ENCODE data around the gene NPAS2.

NPAS2 gene

DNA sequence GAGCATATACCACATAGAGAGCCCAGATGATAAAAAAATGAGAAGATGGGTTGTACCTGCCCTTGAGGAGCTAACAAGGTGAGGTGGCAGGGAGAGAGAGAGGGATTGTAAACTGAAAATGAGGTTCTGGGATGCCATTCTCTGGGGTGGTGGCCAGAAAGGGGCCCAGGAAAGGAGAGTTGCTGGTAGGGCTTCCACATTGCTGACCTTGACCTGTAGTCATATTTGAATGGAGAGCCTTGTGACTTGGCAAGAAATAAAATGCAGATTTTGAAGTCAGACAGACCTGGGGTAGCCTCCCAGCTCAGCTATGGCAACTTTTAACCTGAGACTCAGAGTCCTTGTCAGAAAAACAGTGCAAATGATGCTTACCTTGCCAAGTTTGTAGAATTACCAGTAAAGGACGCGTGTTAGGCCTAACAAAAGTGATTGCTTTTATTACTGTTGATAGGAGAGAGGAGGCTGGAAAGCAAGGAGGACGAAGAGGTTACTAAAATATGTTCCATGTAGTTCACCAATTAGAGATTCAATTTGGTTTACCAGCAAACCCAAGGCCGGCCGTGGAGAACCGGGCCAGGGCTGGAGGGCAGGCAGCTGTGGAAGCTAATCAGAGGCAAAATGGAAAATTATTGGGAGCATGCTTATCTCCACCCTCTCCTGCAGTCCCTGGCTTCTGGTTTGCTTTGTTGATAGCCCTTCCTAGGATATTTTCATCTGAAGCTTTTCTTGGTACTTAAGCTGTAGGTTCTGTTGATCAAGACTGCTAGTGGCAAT, 3.9 kb downstream of the NPAS2 start:
- no peak for DNase-seq

- no peak for DNase-seq
Measured at GRCh38 chr2:100824842-100825241, 4.9 kb downstream of the NPAS2 start.

- DNase-seq = no peak
Measured at GRCh38 chr2:100826494-100826893, 6.6 kb downstream of the NPAS2 start.

GRCh38 chr2:100831158-100831750, 11.3 kb downstream of the NPAS2 start:
- DNase-seq = no peak

- DNase-seq = no peak
Measured at GRCh38 chr2:100831831-100832230, 11.9 kb downstream of the NPAS2 start.

- DNase-seq = no peak
Measured at GRCh38 chr2:100832885-100833284, 12.9 kb downstream of the NPAS2 start.

DNA sequence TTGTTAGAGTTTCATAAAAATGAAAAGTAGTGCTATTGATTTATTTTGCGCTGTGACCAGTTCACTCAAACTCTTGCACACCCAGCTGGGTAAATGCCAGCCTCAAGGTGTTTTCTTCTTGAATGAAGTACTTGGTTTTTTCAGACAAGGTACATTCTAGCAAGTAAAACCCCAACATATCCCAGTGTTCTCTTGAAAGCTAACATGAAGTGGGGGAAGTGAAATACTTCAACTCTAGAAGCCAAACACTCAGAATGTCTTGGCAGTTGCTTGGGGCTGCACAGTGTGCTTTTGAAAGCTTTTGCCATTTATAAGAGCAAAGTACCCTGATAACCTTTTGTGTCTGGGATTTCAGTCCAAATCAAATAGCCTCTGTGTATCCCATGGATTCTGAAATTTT, 13.4 kb downstream of the NPAS2 start:
- no peak for DNase-seq

GRCh38 chr2:100834221-100834620, 14.3 kb downstream of the NPAS2 start:
- no peak for DNase-seq

DNA sequence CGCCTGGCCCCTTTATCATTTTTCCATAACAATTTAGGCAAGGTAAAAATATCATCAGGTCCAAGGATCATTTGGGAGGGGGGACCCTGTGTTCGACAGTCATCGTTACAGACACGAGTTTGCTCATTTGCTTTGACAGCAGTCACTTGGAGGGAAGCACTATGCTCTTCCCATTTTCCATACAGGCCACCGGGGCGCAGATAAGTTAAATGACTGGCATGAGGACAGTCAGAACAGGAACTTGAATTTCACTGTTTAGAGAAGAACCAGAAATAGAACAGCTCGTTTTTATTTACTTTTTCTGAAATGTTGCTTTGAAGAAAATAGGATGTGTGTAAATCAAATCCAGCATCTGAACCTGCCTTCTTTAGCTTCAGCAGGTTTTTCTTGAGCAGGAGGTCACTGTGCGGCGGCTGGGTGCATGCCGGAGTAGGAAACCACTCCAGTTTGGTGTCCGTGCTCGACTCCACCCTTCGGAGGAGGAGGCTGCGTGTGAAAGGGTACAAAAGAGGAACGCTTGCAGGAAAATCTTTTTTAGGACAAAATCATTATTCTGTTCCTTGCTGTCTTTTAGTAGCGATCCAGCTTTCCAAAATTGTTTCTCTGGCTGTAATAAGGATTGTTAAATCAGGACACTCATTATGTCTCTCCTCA, 15.2 kb downstream of the NPAS2 start:
- no peak for DNase-seq

GRCh38 chr2:100840519-100840918, 20.6 kb downstream of the NPAS2 start:
- no peak for DNase-seq

DNA sequence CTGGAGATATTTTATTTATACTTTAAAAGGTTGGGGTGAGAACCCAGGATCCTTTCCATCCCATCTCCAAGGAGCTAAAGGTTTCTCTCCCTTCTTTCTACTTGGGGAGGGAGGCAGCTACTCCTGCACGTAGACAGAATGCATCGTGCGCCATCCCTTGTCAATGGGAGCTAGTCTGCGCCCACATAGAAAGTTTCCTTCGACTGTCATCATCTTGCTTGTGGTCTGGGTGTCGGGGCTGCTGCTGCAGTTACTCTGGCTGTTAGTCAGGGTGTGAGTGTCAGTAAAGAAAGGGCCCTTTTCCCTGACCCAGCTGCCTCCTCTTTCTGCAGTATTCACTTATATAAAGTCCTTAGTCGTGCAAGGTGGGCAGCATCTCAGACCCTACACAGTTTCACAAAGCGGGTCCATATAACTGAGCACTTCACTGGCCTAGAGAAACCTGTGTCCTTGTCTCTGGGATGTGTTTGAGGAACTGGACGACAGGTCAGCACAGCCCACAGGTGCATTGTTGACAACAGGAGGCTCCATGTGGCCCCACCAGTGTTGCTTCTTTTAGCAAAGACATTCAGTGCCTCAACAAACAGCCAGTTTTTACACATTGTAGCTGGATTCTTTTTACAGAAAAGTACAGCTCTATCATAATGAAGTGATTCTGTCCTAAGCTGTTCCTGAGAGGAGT, 22.4 kb downstream of the NPAS2 start:
- DNase-seq = no peak

DNA sequence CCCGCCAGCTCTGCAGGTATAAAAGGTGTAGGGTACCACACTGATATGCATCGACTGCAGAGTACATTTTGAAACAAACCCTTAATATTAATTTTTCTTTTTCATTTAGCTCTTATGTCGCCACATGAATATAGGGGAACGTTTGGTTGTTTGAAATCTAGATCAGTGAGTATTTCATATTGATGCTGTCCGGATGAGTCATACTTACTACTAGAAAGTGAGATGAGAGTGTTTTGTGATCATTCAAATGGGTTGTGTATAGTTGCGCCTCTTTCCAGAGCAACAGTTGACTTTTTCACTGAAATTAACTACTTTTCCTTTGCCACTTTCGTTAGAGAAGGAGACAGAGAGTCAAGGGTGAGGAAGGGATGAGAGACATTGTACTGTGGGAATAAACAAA, 24.6 kb downstream of the NPAS2 start:
- DNase-seq = no peak

- no peak for DNase-seq
Measured at GRCh38 chr2:100845141-100845991, 25.4 kb downstream of the NPAS2 start.

- no peak for DNase-seq
Measured at GRCh38 chr2:100846716-100847115, 26.8 kb downstream of the NPAS2 start.

GRCh38 chr2:100852447-100852846, 32.5 kb downstream of the NPAS2 start:
- DNase-seq = no peak

GRCh38 chr2:100852999-100853908, 33.3 kb downstream of the NPAS2 start:
- no peak for DNase-seq

DNA sequence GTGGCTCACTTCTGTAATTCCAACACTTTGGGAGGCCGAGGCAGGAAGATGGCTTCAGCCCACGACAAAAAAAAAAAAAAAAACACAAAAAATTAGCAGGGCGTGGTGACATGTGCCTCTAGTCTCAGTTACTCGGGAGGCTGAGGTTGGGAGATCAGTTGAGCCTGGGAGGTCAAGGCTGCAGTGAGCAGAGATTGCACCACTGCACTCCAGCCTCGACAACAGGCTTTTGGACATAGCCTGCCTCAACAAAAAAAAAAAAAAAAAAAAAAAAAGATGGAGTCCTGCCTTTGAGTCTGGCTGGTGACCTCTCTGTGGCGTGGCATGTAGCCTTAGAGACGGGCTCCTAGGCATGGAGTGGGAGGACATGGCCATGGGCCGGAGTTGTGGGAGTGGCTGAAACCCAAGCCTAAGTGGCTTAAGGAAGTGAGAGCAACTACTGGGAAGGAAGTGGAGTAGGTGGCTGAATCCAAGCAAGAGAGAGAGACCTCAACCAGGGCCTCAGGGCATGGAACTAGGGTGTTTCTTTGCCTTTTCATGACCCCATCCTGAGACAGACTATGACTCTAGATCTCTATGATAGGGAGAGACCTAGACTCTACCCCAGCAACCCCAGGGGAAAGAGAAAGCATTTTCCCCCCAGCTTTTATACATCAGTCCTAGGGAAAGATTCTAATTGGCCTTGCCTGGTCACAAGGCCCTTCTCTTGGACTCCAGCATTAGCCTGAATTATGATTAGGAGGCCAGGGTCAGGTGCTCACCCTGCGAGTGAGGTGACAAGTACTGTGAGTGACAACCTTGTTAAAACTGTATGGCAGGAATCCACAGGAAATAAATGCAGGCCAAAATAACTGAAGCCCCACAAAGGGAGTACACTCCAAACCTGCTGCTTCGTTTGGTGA, 34.2 kb downstream of the NPAS2 start:
- no peak for DNase-seq

DNA sequence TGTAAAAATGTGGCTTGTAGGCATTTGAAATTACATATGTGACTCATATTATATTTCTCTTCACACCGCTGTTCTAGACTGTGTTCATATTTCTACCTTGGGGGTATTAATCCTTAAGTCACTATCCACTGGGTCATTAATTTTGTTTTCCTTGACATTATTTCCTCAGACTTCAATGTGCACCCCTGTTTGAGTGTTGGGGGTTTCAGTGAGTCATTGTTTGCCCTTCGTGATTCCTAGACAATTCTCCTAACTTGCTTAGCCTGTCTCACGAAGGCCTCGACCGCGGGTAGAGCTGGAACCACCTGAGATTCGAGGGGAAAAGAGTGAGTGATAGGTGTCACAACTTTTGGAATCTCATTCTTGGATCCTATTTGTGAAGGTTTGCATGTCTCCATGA, 35.1 kb downstream of the NPAS2 start:
- DNase-seq = no peak

DNA sequence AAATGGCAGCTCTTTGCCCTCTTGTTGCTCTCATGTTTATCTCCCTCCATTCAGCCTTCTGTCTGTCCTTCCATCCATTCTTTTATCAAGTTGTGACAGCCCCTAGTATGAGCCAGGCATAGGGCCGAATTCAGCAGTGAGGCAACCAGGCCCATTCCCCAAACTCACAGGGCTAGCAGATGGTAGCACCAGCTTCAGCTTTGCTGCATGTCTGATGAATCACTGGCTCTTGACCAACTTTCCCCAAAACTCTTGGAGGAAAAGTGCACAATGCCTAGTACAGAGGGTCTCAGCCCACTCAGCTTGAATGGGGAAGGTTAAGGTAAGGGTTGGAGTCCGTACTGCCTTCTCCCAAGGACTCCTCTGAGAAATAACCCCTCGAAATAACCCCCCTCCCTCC, 35.7 kb downstream of the NPAS2 start:
- DNase-seq = no peak

DNA sequence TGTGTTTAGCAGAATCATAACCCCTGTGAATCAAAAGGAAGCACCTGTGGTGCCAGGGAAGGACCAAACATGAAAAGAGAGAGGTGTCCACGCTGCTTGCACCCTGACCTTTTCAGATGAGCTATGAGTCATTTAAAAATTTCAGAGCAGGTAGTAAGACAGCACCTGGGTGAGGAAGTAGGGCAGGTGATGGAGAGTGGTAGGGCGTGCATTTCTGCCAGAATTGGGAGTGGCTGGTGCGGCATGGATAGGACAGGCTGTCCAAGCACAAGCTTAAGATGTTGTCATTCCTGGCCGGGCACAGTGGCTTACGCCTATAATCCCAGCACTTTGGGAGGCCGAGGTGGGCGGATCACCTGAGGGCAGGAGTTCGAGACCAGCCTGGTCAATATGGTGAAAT, 36.8 kb downstream of the NPAS2 start:
- DNase-seq = no peak

Measured in T-helper 9 cell (primary cell).